Cardiac atrium fibroblast (primary cell): Measurements from ENCODE around the gene MAP6. TPM values are rescaled to one million over a fixed set of nuclear protein-coding genes. Genes with fewer than 3 reads are reported as not detected.

Experiments
- total RNA-seq: library from RNA; depleted of rRNA; stranded (reverse); fragments of >200 nt; gene quantifications from 2 replicates; pipeline ENCODE4 v1.2.3, GENCODE V29; 2015

Gene MAP6
- 2.0 and 2.4 TPM in 2 replicates for total RNA-seq

GRCh38 chr11:75668451-75669297, at the start of gene MAP6:
MAP6 (minus strand) TSS chr11:75669038; CDS start chr11:75668369, 669 bp downstream.

DNA sequence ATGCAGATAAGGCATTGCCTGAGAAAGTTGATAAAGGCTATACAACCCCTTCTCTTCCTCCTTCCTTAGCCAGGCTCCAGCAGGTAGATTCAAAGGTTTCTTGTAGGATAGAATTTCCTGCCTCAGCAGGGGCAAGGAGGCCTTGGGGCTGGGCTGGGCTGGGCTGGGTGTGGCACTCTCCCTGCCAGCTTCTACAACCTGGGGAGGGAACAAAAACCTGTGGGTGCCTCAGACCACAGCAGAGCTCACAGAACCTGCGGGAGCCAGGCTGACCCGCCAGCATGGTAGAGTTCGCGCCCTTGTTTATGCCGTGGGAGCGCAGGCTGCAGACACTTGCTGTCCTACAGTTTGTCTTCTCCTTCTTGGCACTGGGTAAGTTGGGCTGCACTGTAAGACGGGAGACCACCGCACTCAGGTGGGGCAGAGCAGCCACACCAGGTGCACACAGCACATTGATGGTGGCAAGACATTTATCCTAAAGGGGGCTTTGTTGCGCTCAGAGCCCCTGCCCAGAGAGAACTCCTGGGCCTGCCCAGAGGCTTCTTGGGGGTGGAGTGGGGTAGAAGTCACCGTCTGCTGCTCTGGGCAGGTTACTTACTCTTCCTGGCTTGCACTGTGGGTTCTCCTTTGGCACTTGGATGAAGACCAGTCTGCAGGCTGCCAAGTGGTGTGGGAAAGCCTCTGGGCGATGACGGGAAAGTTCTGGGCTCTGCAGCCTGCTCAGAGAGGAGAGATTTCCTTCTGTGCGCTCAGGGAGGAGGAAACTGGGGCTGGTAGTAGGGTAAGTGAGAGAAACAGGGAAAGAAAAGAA, 49.0 kb upstream of the MAP6 start, which contains the start of gene MOGAT2:
TSS of gene MOGAT2 (plus strand) at position 231 of the 811 bp plus-strand sequence. CDS start at position 282, 51 bp downstream.

DNA sequence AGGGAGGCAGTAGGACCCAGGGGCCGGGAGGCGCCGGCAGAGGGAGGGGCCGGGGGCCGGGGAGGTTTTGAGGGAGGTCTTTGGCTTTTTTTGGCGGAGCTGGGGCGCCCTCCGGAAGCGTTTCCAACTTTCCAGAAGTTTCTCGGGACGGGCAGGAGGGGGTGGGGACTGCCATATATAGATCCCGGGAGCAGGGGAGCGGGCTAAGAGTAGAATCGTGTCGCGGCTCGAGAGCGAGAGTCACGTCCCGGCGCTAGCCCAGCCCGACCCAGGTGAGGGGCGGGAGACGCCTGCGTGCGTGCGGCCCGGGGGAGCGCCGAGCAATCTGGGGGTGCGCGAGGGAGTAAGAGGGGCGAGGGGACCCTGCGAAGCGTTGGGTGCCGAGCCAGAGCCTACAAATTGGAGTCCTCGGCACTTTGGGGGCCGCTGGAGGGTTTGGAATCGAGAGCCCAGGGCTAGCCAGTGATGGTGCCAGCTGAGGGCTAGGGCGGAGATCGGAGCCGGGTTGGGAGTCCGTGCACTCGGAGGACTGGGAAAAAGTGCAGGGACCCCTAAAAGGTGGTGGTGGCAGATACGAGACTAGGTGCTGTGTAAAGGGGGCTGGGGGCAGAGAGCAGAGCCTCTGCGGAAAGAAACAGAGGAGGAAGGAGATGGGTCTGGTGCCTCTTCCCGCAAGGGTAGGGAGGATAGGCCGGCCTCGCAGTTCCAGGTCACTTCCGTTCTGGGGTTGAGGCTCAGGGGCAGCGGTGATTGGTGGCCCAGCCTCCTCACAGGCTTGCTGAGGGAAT, 106.6 kb downstream of the MAP6 start, which contains the start of gene SERPINH1:
TSS of gene SERPINH1 (plus strand) at position 206 of the 788 bp plus-strand sequence. CDS start 4,097 bp downstream, outside the sequence.

Other genes starting within 250 kb of the MAP6 start
- 2.8 and 15.3 TPM in 2 replicates for gene KLHL35, start 235.8 kb downstream of the MAP6 start, total RNA-seq
- gene GDPD5, start 143.1 kb downstream of the MAP6 start, total RNA-seq: 5.7 and 5.8 TPM in 2 replicates
- gene SERPINH1, start 106.8 kb downstream of the MAP6 start, total RNA-seq: 1,833 and 1,983 TPM in 2 replicates
- not detected in 2 replicates for gene MOGAT2, start 48.8 kb upstream of the MAP6 start, total RNA-seq
- 3.8 and 5.7 TPM in 2 replicates for gene DGAT2, start 99.7 kb upstream of the MAP6 start, total RNA-seq
- gene UVRAG, start 146.2 kb upstream of the MAP6 start, total RNA-seq: 16.7 and 19.0 TPM in 2 replicates